ENCODE results near the gene PRKN.

GRCh38 chr6:161476711-161477110 lies 1250.9 kb downstream of the PRKN start:
- no peak for TF ChIP-seq EZH2 (IDR thresholded peaks at IDR 0.05; ENCODE audit: borderline replicate concordance, low read length)
- TF ChIP-seq CTCF (IDR thresholded peaks at IDR 0.05; ENCODE audit: low read length) = no peak

Measured in OCI-LY1 (cell line).